Bronchial epithelial cell (primary cell): ENCODE measurements around the gene ARPP21. TPM values are rescaled to one million over a fixed set of nuclear protein-coding genes. Genes with fewer than 3 reads are reported as not detected.
A peak's percentile ranks its signal among the peaks of the same experiment; 100 is the strongest.

Experiments
- DNase-seq: peaks from one replicate; pipeline ENCODE4 v3.0.0-alpha.2; 2010; ENCODE audit warnings: low read depth
- FAIRE-seq: peaks from 2 replicates; lab custom pipeline; 2011; peaks lifted over from hg19 to GRCh38; lab: Jason Lieb, UNC
- H3K27me3 ChIP-seq: 2 replicates; pipeline ENCODE4 v1.5.1; 2011; ENCODE audit warnings: low read length; ENCODE audit not compliant: control insufficient read depth, insufficient read depth
- H3K36me3 ChIP-seq: 2 replicates; pipeline ENCODE4 v1.5.1; 2011; ENCODE audit warnings: low read length; ENCODE audit not compliant: control insufficient read depth, insufficient read depth
- H3K4me3 ChIP-seq: 2 replicates; pipeline ENCODE4 v1.5.1; 2011; ENCODE audit warnings: mild to moderate bottlenecking, low read depth, low read length, control low read depth
- CTCF ChIP-seq: IDR thresholded peaks from 2 replicates; pipeline ENCODE4 v1.5.1; 2011; ENCODE audit warnings: mild to moderate bottlenecking, moderate library complexity, low read length, control low read depth, inconsistent platforms; ENCODE audit not compliant: insufficient read depth, severe bottlenecking
- total RNA-seq: library from RNA; depleted of rRNA; stranded (reverse); fragments of >200 nt; gene quantifications from 2 replicates; pipeline ENCODE4 v1.2.1, GENCODE V29; 2014

The ARPP21 gene
- total RNA-seq, 1 donor from 2014 or later, result not detected

DNA sequence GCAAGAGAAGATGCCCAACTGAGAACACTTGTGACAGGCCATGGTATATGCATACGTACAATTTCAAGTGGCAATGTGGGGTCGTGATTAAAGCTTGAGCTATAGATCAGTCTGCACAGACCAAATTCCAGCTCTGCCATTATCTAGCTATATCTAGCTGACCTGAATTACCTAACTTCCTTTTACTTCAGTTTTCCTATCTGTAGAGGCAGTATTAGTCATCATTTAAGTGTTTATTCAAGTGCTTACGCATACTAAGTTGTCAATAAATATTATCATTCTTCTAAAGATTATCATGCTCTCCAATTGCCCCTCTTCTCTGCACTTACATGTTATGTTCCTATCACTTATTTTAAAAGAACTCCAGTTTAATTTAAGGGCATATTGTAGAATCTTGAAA lies 87.9 kb downstream of the ARPP21 start:
- no peak for FAIRE-seq
- peak; percentile 72 for DNase-seq

DNA sequence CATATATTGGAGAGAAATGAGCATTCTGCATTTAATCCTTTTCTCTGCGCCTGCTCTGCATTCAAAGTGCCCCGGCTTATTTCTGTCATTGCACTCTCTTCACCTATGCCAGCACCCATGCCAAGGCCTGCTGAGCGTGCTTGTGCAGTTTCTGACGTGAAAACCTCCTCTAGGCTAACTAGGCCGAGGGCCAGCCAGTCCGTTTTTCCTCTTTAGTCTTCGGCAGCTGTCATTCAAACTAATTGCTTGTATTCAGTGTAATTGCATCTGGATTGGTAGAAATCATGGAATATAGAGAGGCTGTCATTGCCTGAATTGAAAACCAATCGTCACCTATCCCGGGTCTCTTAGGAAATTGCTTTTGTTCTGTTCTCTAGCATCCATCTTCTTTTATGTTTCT lies 94.0 kb downstream of the ARPP21 start:
- no peak for FAIRE-seq
- TF ChIP-seq CTCF, result no peak

More for the DNA sequence above, 87.9 kb downstream of the ARPP21 start:
- TF ChIP-seq CTCF, result no peak
- H3K4me3 ChIP-seq, result no peak overlapping the region
- H3K36me3 ChIP-seq, result no peaks in the 10 kb centered on the region
- H3K27me3 ChIP-seq, result no peaks in the 10 kb centered on the region

DNA sequence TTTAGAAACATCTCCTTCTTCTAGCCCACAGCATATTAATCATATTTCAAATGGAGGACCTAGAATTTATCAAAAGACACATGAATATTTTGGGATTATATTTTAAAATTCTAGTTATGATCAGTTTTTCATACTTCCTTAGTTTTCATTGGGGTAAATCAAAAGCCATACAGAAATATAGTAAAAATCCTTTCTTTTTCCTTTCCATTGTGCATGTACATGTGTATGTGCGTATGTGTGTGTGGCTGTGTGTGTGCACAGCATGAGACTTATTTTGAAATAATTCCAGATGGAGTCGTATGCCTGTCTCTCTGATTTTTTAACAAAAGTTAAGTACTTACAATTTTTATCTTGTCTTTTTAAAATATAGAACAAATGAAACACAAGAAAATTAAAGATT lies 94.5 kb downstream of the ARPP21 start:
- FAIRE-seq, result no peak

More for the DNA sequence above, 94.0 kb downstream of the ARPP21 start:
- no peaks in the 10 kb centered on the region for H3K27me3 ChIP-seq
- no peak overlapping the region for H3K4me3 ChIP-seq
- no peak for DNase-seq
- no peaks in the 10 kb centered on the region for H3K36me3 ChIP-seq

DNA sequence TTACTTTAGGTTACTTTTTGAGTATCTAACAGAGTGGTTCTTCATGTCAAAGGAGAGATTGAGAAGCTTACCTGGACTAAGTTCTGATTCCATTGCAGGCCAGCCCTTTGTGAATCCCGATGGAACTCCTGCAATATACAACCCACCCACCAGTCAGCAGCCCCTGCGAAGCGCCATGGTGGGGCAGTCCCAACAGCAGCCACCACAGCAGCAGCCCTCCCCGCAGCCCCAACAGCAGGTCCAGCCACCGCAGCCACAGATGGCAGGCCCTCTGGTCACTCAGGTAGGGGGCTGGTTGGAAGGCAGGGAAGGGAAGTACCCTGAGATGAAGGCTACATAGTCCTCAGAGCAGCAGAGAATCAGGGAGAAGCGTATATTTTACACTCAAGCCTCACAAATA lies 97.8 kb downstream of the ARPP21 start:
- Histone ChIP-seq H3K27me3 (no peaks in the 10 kb centered on the region), H3K4me3 (no peak overlapping the region), H3K36me3 (no peaks in the 10 kb centered on the region)
- TF ChIP-seq CTCF, result no peak
- no peak for FAIRE-seq
- DNase-seq, result no peak

More for the DNA sequence above, 94.5 kb downstream of the ARPP21 start:
- DNase-seq, result no peak
- no peak for TF ChIP-seq CTCF
- H3K36me3 ChIP-seq, result no peaks in the 10 kb centered on the region
- H3K4me3 ChIP-seq, result no peak overlapping the region
- no peaks in the 10 kb centered on the region for H3K27me3 ChIP-seq

DNA sequence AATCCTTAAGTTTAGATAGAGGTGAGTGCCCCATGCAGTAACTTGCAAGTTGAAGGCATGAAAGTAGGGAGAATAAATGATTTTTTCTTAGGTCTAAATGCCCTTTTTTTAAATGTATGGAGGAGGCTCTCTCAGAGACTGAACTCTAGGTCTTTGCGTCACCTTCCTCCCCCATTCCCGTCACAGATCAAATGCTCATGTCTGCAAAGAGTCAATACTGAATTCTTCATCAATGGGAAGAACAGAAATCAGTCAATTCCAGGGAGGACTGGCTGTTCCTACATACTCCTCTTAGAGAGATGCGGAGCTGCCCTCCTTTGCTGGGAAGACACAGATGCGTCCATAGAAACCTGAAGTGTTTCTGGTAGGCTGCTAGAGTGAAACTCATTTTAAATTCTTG lies 98.2 kb downstream of the ARPP21 start:
- Histone ChIP-seq H3K36me3 (no peaks in the 10 kb centered on the region), H3K4me3 (no peak overlapping the region), H3K27me3 (no peaks in the 10 kb centered on the region)
- TF ChIP-seq CTCF, result no peak
- FAIRE-seq (no peak), DNase-seq (no peak)
